Right atrium auricular region (tissue), 2 donors: ENCODE results near the gene SPATC1L. TPM values are rescaled to one million over a fixed set of nuclear protein-coding genes. Genes with fewer than 3 reads are reported as not detected.

Experiments used
- DNase-seq: peaks from one replicate; pipeline ENCODE4 v3.0.0-alpha.2; 2019; ENCODE audit warnings: low spot score
- H3K27ac ChIP-seq, 2 donors: fragments of 200-600 bp; sonication (generic); 1 replicate in 1 of 2; 2 replicates in 1 of 2; pipeline ENCODE4 v1.5.1; 2016 to 2019
- H3K27me3 ChIP-seq, 2 donors: fragments of 200-600 bp; sonication (generic); one replicate each; pipeline versions ENCODE4 v1.5.1 to v1.6.0; 2017 to 2019
- H3K36me3 ChIP-seq: fragments of 200-600 bp; sonication (generic); one replicate; pipeline ENCODE4 v1.5.1; 2016
- H3K4me1 ChIP-seq, 2 donors: fragments of 200-600 bp; sonication (generic); one replicate each; pipeline versions ENCODE4 v1.5.1 to v1.6.0; 2017 to 2019
- H3K4me3 ChIP-seq, 2 donors: fragments of 200-600 bp; sonication (generic); 1 replicate in 1 of 2; 2 replicates in 1 of 2; pipeline ENCODE4 v1.5.1; 2017 to 2019; ENCODE audit warnings: mild to moderate bottlenecking in 1 of 2, moderate library complexity in 1 of 2
- H3K9me3 ChIP-seq, 2 donors: fragments of 200-600 bp; sonication (generic); one replicate each; pipeline ENCODE4 v1.5.1; 2019
- CTCF ChIP-seq, 2 donors: fragments of 200-600 bp; sonication (generic); IDR thresholded peaks; one replicate each; pipeline ENCODE4 v1.5.1; 2019; ENCODE audit warnings: antibody characterized with exemption in 2 of 2
- total RNA-seq, 2 donors: library from RNA; depleted of rRNA; stranded (reverse); fragments of >200 nt; gene quantifications; one replicate each; pipeline ENCODE4 v1.1.0, GENCODE V29; 2016

Gene SPATC1L
- total RNA-seq, 2 donors from 2014 or later = 8.7 to 12.5 TPM

- Histone ChIP-seq H3K9me3 (no peaks in the 10 kb centered on the region), H3K27ac (no peak overlapping the region), H3K27me3 (no peaks in the 10 kb centered on the region), H3K4me1 (peaks cover 0 to 23% of the 10 kb centered on the region in 2 donors), H3K36me3 (peaks cover 53% of the 10 kb centered on the region), H3K4me3 (no peak overlapping the region)
- TF ChIP-seq CTCF (IDR thresholded peaks at IDR 0.05) = no peak
- DNase-seq = no peak
Measured at GRCh38 chr21:46216132-46216747, 32.0 kb upstream of the SPATC1L start.

GRCh38 chr21:46215436-46216131 lies 31.3 kb upstream of the SPATC1L start:
- TF ChIP-seq CTCF (IDR thresholded peaks at IDR 0.05) = no peak
- Histone ChIP-seq H3K36me3 (peaks cover 48% of the 10 kb centered on the region), H3K4me3 (no peak overlapping the region), H3K27ac (no peak overlapping the region), H3K27me3 (no peaks in the 10 kb centered on the region), H3K4me1 (peaks cover 0 to 22% of the 10 kb centered on the region in 2 donors), H3K9me3 (no peaks in the 10 kb centered on the region)
- DNase-seq = no peak

- peaks cover 52% of the 10 kb centered on the region for H3K36me3 ChIP-seq
- DNase-seq = no peak
- H3K4me1 ChIP-seq = peaks cover 0 to 13% of the 10 kb centered on the region in 2 donors
Measured at GRCh38 chr21:46214478-46215340, 30.4 kb upstream of the SPATC1L start.

GRCh38 chr21:46213620-46214286 lies 29.5 kb upstream of the SPATC1L start:
- Histone ChIP-seq H3K4me1 (peaks cover 0 to 6% of the 10 kb centered on the region in 2 donors), H3K9me3 (no peaks in the 10 kb centered on the region)

More at GRCh38 chr21:46214478-46215340, 30.4 kb upstream of the SPATC1L start:
- H3K27ac ChIP-seq = no peak overlapping the region
- H3K9me3 ChIP-seq = no peaks in the 10 kb centered on the region
- TF ChIP-seq CTCF (IDR thresholded peaks at IDR 0.05) = no peak
- no peaks in the 10 kb centered on the region for H3K27me3 ChIP-seq
- no peak overlapping the region for H3K4me3 ChIP-seq

More at GRCh38 chr21:46213620-46214286, 29.5 kb upstream of the SPATC1L start:
- peaks cover 52% of the 10 kb centered on the region for H3K36me3 ChIP-seq
- TF ChIP-seq CTCF (IDR thresholded peaks at IDR 0.05) = no peak
- no peak overlapping the region for H3K4me3 ChIP-seq
- H3K27me3 ChIP-seq = no peaks in the 10 kb centered on the region
- no peak for DNase-seq
- H3K27ac ChIP-seq = no peak overlapping the region
